ENCODE measurements around the gene HECTD2.

Gene HECTD2

DNA sequence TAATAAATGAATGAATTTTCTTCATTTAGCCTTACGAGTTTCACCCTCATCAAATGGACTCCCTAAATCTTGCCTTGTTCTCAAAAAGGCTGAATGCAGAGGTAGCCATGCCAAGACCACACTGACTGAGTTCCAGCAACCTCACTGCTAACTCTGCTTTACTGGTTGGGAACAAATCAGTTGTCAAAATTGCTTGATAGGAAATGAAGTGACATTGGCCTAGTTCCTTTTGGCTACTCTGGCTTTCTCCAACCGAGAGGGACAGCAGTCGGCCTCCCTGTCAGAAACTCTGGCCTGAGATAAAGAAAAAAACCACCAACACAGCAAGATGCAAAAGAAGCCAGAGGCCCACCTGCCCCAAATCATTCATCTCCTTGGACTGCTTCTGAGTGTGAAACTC lies 135.7 kb downstream of the HECTD2 start:
- H3K9ac ChIP-seq (ENCODE audit: low read depth, low read length): no peak overlapping the region
- H3K4me1 ChIP-seq (ENCODE audit: control insufficient read depth, insufficient read depth, low read length): no peaks in the 10 kb centered on the region
- H3K9me3 ChIP-seq (replicated peaks; ENCODE audit: low read length): no peaks in the 10 kb centered on the region
- no peak overlapping the region for H3K4me2 ChIP-seq (ENCODE audit: low read length)
- H3K4me3 ChIP-seq (ENCODE audit: low read length): no peak overlapping the region
- no peaks in the 10 kb centered on the region for H3K27me3 ChIP-seq (ENCODE audit: control insufficient read depth, insufficient read depth, low read length)
- no peaks in the 10 kb centered on the region for H3K36me3 ChIP-seq (ENCODE audit: insufficient read depth, low read length)

DNA sequence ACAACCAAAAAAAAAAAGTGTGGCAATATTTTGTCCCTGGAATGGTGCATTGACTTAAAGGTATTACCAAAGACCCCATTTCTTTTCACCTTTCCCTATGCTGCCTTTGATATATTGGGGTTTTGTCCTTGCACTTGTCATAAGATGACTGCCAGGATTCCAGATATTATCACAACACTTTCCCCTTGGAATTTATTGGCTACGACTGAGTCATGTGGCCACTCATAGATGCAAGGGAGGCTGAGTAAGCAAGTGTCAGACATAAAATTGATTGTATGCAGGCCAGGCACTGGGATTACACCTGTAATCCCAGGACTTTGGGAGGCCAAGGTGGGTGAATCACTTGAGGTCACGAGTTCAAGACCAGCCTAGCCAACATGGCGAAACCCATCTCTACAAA lies 139.1 kb downstream of the HECTD2 start:
- Histone ChIP-seq H3K36me3 (ENCODE audit: insufficient read depth, low read length) (no peaks in the 10 kb centered on the region), H3K9me3 (replicated peaks; ENCODE audit: low read length) (no peaks in the 10 kb centered on the region), H3K4me2 (ENCODE audit: low read length) (no peak overlapping the region), H3K9ac (ENCODE audit: low read depth, low read length) (no peak overlapping the region), H3K4me1 (ENCODE audit: control insufficient read depth, insufficient read depth, low read length) (no peaks in the 10 kb centered on the region), H3K27me3 (ENCODE audit: control insufficient read depth, insufficient read depth, low read length) (no peaks in the 10 kb centered on the region), H3K4me3 (ENCODE audit: low read length) (no peak overlapping the region)

DNA sequence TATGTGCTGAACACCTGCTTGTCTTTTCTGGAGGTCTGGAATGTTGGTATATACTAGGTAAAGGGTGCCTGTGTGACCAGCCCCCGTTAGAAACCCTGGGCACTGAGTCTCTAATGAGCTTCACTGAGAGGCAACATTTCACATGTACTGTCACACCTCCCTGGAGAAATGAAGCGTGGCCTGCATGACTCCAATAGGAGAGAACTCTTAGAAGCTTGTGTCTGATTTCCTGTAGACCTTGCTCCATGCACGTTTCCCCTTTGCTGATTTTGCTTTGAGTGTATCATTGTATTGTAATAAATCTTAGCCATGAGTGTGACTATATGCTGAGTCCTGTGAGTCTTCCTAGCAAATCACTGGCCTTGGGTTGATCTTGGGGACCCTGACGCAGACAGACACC lies 139.9 kb downstream of the HECTD2 start:
- H3K9me3 ChIP-seq (replicated peaks; ENCODE audit: low read length): no peaks in the 10 kb centered on the region
- H3K36me3 ChIP-seq (ENCODE audit: insufficient read depth, low read length): no peaks in the 10 kb centered on the region
- H3K27me3 ChIP-seq (ENCODE audit: control insufficient read depth, insufficient read depth, low read length): no peaks in the 10 kb centered on the region
- H3K4me3 ChIP-seq (ENCODE audit: low read length): no peak overlapping the region
- no peak overlapping the region for H3K4me2 ChIP-seq (ENCODE audit: low read length)
- no peaks in the 10 kb centered on the region for H3K4me1 ChIP-seq (ENCODE audit: control insufficient read depth, insufficient read depth, low read length)
- H3K9ac ChIP-seq (ENCODE audit: low read depth, low read length): no peak overlapping the region

DNA sequence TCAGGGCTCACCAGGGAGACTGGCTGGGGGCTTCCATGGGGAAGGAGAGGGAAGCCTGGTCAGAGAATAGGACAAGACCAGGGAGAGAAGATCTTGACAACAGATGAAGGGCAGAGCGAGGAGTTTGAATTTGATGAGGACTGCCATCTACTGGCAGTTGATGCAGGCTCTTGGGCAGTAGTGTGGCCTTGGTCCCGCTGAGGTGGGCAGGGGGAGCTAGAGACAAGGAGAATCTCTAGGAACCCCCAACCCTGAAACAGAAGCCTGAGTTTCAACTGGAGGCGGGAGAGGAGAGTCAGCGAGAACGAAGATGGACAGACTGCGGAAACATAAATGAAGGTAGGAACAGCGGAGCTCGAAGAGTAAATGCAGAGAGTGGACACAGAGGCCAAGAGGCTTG lies 141.7 kb downstream of the HECTD2 start:
- Histone ChIP-seq H3K4me3 (ENCODE audit: low read length) (no peak overlapping the region), H3K4me2 (ENCODE audit: low read length) (no peak overlapping the region), H3K9me3 (replicated peaks; ENCODE audit: low read length) (no peaks in the 10 kb centered on the region), H3K9ac (ENCODE audit: low read depth, low read length) (no peak overlapping the region), H3K4me1 (ENCODE audit: control insufficient read depth, insufficient read depth, low read length) (no peaks in the 10 kb centered on the region), H3K36me3 (ENCODE audit: insufficient read depth, low read length) (no peaks in the 10 kb centered on the region), H3K27me3 (ENCODE audit: control insufficient read depth, insufficient read depth, low read length) (no peaks in the 10 kb centered on the region)

DNA sequence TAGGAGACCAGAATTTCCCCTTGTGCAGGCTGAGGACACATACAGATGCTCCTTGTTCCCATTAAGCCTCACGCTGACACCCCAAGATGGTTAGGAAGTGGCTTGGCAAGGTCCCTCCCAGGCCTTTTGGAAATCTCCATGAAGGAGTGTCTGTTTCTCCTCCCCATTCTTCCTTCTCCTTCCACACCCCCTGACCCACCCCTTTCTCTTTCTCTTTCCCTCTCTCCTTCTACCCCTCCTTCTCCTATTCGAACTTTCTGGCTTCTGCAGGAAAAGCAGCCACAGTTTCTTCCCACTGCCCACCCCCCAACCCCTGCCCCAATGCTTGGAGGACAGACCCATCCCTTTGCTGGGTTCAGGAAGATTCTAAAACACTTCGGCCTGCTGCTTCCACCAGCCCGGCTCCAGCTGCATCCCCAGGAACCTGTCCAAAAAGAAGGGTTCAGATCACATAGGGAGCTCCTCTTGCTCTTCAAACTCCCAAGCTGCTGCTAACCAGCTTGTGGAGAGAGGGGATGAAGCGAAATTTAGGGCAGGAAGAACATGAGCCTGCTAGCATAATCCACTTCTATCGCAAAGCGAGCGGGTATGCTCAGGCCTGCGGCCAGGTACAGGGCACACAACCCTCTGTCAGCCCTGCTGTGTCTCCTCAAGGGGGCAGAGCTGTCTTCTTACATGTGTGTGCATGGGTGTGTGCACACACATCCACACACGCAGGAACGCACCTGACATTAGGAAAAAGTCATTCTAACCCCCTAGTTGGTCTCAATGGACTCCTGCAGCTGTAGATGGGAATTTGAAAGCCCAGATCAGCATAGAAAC lies 142.3 kb downstream of the HECTD2 start:
- H3K9me3 ChIP-seq (replicated peaks; ENCODE audit: low read length): no peaks in the 10 kb centered on the region
- H3K27me3 ChIP-seq (ENCODE audit: control insufficient read depth, insufficient read depth, low read length): no peaks in the 10 kb centered on the region
- no peak overlapping the region for H3K4me2 ChIP-seq (ENCODE audit: low read length)
- no peaks in the 10 kb centered on the region for H3K4me1 ChIP-seq (ENCODE audit: control insufficient read depth, insufficient read depth, low read length)
- no peaks in the 10 kb centered on the region for H3K36me3 ChIP-seq (ENCODE audit: insufficient read depth, low read length)
- H3K9ac ChIP-seq (ENCODE audit: low read depth, low read length): no peak overlapping the region
- no peak overlapping the region for H3K4me3 ChIP-seq (ENCODE audit: low read length)

DNA sequence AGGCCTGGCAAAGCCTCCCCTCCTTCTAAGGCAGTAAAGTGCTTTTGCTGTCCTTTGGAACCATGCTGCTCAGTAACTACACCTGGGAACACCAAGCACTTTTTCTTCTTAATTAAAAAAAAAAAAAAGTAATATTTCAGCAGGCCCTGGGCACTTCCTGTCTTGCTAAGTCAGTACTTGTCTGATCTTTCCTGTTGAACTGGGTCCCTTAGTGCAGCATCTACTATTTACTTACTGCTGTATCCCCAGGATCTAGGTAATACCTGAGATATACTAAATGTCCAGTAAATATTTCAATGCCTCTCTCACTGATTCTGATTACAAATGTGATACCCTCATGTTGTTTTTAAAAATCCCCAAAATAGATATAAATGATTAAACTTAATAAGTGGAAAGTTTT lies 145.3 kb downstream of the HECTD2 start:
- no peak overlapping the region for H3K4me2 ChIP-seq (ENCODE audit: low read length)
- no peaks in the 10 kb centered on the region for H3K27me3 ChIP-seq (ENCODE audit: control insufficient read depth, insufficient read depth, low read length)
- H3K9me3 ChIP-seq (replicated peaks; ENCODE audit: low read length): no peaks in the 10 kb centered on the region
- peaks cover under 1% of the 10 kb centered on the region for H3K4me1 ChIP-seq (ENCODE audit: control insufficient read depth, insufficient read depth, low read length)
- no peaks in the 10 kb centered on the region for H3K36me3 ChIP-seq (ENCODE audit: insufficient read depth, low read length)
- no peak overlapping the region for H3K4me3 ChIP-seq (ENCODE audit: low read length)
- H3K9ac ChIP-seq (ENCODE audit: low read depth, low read length): no peak overlapping the region

DNA sequence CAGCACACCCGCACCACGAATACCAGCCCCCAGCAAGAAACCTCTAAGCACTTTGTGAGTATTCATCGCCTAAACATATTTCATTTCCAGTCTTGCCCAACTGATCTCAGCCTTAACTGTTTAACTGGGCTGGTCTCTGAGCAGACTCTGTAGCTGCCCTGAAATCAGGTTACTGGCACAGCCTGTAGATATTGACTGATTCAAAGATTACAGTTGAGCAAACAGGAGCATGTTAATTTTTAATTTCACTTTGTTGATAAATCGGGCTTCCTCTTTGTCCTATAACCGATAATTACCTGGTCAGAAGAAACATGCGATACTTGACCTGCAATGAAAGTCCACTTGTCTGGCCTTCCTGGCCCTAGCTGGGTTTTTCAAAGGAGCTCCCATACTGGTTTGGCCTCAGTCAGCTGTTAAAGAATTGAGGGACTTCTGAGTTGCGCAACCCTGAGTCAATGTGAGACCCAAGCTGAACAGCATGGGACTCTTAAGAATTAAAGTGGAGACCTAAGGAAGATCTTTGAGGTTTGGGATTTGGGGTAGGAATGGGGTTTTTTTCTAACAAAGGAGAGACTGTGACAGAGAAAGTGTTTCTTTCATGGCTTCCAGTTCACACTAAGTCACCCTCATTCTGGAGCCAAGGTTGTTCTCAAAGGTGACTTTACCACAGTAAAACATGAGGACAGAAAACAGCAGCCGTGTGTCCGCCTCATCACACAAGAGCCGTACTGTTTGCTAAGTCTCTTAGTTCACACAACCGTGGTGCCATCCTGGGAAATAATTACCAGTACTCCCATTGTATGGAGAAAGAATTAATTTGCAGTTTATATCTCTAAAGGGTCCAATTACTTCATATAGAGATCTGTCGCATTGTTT lies 146.8 kb downstream of the HECTD2 start:
- Histone ChIP-seq H3K9me3 (replicated peaks; ENCODE audit: low read length) (no peaks in the 10 kb centered on the region), H3K36me3 (ENCODE audit: insufficient read depth, low read length) (no peaks in the 10 kb centered on the region), H3K4me3 (ENCODE audit: low read length) (no peak overlapping the region), H3K9ac (ENCODE audit: low read depth, low read length) (no peak overlapping the region), H3K27me3 (ENCODE audit: control insufficient read depth, insufficient read depth, low read length) (no peaks in the 10 kb centered on the region), H3K4me2 (ENCODE audit: low read length) (no peak overlapping the region), H3K4me1 (ENCODE audit: control insufficient read depth, insufficient read depth, low read length) (peaks cover 11% of the 10 kb centered on the region)

DNA sequence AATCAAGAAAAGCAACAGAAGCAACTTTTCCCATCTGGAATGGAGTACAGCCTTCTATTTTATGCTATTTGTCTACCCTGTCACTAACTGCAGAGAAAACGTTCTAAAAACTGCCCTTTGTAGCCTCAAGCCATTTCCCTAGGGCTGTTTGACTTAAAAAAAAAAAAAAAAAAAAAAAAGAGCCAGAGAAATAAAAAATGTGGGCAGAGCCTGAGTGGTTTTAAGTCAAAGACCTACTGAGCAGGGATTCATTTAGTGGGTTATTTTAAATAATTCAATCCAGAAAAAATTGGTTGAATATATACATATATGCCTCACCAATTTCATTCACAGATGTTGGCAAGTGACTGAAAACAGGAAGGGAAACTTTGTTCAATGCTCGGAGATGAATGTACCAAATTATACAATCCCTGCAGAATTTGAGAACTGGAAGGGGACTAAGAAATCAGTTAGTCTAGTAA lies 147.5 kb downstream of the HECTD2 start:
- Histone ChIP-seq H3K27me3 (ENCODE audit: control insufficient read depth, insufficient read depth, low read length) (no peaks in the 10 kb centered on the region), H3K4me1 (ENCODE audit: control insufficient read depth, insufficient read depth, low read length) (peaks cover 11% of the 10 kb centered on the region), H3K9me3 (replicated peaks; ENCODE audit: low read length) (no peaks in the 10 kb centered on the region), H3K9ac (ENCODE audit: low read depth, low read length) (no peak overlapping the region), H3K4me2 (ENCODE audit: low read length) (no peak overlapping the region), H3K36me3 (ENCODE audit: insufficient read depth, low read length) (no peaks in the 10 kb centered on the region), H3K4me3 (ENCODE audit: low read length) (no peak overlapping the region)

DNA sequence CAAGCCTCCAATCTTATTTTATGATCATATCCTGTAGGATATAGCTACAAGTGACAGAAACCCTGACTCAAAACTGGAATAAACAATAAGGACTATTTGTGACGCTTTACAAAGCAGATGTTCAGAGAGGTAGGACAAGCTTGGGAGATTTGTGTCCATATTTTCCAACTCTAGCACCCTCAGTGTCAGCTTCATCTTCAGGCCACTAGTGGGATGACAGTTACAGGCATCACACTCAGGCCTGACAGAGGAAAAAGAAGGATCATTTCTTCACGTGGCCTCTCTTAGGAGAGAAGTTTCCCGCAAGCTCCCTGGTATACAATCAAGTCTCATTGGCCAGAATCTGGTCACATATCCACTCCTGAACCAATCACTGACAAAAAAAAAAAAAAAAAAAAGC lies 148.3 kb downstream of the HECTD2 start:
- Histone ChIP-seq H3K4me1 (ENCODE audit: control insufficient read depth, insufficient read depth, low read length) (peaks cover 11% of the 10 kb centered on the region), H3K4me2 (ENCODE audit: low read length) (no peak overlapping the region), H3K9me3 (replicated peaks; ENCODE audit: low read length) (no peaks in the 10 kb centered on the region), H3K4me3 (ENCODE audit: low read length) (no peak overlapping the region), H3K9ac (ENCODE audit: low read depth, low read length) (no peak overlapping the region), H3K36me3 (ENCODE audit: insufficient read depth, low read length) (no peaks in the 10 kb centered on the region), H3K27me3 (ENCODE audit: control insufficient read depth, insufficient read depth, low read length) (no peaks in the 10 kb centered on the region)

DNA sequence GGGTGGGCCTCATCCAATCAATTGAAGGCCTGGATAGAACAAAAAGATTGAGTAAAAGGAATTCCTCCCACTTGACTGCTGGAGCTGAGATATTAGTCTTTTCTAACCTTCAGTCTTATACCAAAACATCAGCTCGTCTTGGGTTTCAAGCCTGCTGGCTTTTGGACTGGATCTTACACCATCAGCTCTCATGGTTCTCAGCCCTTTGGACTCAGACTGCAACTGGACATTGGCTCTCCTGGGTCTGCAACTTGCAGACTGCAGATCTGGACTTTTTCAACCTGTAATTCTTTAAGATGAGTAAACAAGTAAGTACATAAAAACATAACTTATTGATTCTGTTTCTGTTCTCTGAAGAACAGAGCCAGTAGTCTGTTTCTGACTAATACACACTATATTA lies 149.0 kb downstream of the HECTD2 start:
- no peaks in the 10 kb centered on the region for H3K36me3 ChIP-seq (ENCODE audit: insufficient read depth, low read length)
- no peak overlapping the region for H3K4me2 ChIP-seq (ENCODE audit: low read length)
- no peaks in the 10 kb centered on the region for H3K27me3 ChIP-seq (ENCODE audit: control insufficient read depth, insufficient read depth, low read length)
- no peak overlapping the region for H3K4me3 ChIP-seq (ENCODE audit: low read length)
- H3K9me3 ChIP-seq (replicated peaks; ENCODE audit: low read length): no peaks in the 10 kb centered on the region
- peaks cover 11% of the 10 kb centered on the region for H3K4me1 ChIP-seq (ENCODE audit: control insufficient read depth, insufficient read depth, low read length)
- no peak overlapping the region for H3K9ac ChIP-seq (ENCODE audit: low read depth, low read length)

DNA sequence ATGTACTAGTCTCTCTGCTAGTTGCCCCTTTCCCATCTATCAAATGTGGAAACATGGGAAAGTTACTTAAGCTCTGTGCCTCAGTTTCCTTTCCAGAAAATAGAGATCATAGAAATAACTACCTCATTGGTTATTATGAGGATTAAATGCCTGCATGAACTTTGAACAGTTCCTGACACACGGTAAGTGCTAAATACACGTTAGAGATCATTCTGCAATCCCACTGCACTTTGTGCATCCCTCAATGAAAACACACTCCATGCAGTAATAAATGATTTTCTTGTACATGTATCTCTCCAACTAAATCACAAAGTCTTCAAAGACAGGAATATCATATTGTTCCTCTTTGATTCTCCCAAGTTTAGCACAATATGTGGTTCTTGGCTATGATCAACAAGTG lies 149.6 kb downstream of the HECTD2 start:
- Histone ChIP-seq H3K9me3 (replicated peaks; ENCODE audit: low read length) (no peaks in the 10 kb centered on the region), H3K27me3 (ENCODE audit: control insufficient read depth, insufficient read depth, low read length) (no peaks in the 10 kb centered on the region), H3K4me2 (ENCODE audit: low read length) (no peak overlapping the region), H3K4me1 (ENCODE audit: control insufficient read depth, insufficient read depth, low read length) (peaks cover 11% of the 10 kb centered on the region), H3K4me3 (ENCODE audit: low read length) (no peak overlapping the region), H3K9ac (ENCODE audit: low read depth, low read length) (no peak overlapping the region), H3K36me3 (ENCODE audit: insufficient read depth, low read length) (no peaks in the 10 kb centered on the region)

All from skeletal muscle satellite cell (primary cell).